Fibroblast of skin of right biceps (primary cell): ENCODE results near the gene TMIGD2.

Source experiments
- DNase-seq: peaks from one replicate; pipeline ENCODE4 v3.0.0-alpha.2; 2013

TMIGD2 gene

DNA sequence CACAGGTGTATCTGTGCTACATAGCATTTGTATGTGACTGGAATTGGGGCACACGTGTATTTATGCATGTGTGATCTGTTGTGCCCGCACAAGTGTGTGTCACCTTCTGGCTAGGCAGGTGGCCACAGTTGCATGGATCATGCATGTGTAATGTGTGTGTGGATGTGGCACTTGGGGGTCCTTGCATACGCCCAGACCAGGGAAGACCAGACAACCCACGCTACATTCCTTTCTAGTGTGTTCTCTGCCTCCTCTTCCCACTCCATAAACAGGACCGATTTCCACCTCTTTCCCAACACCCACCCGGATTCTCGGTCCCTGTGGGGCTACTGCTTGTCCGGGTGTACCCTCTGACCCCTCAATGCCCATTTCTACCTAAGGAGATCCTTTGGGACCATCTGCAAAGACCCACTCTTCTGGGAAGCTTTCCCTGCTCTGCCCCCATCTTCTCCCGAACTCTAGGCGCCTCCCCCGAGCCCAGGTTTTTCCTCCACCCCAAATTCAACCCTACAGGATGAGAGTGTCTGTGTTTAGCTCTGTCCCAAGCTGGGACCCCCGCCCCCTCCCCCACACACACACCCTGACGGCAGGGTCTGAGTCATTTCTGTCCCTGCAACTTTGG lies 24.1 kb upstream of the TMIGD2 start:
- DNase-seq, result no peak

GRCh38 chr19:4324228-4324627 lies 22.0 kb upstream of the TMIGD2 start:
- DNase-seq, result no peak

- no peak for DNase-seq
Measured at GRCh38 chr19:4323692-4324091, 21.5 kb upstream of the TMIGD2 start.

GRCh38 chr19:4322942-4323665 lies 20.9 kb upstream of the TMIGD2 start:
- DNase-seq, result no peak

- DNase-seq, result no peak
Measured at GRCh38 chr19:4320419-4320818, 18.2 kb upstream of the TMIGD2 start.

- DNase-seq, result no peak
Measured at GRCh38 chr19:4319067-4319718, 17.0 kb upstream of the TMIGD2 start.

- DNase-seq, result no peak
Measured at GRCh38 chr19:4318460-4318859, 16.3 kb upstream of the TMIGD2 start.

- DNase-seq, result no peak
Measured at GRCh38 chr19:4316956-4317355, 14.8 kb upstream of the TMIGD2 start.

GRCh38 chr19:4313847-4314490 lies 11.8 kb upstream of the TMIGD2 start:
- DNase-seq, result no peak

GRCh38 chr19:4310247-4311121 lies 8.3 kb upstream of the TMIGD2 start:
- no peak for DNase-seq

- DNase-seq, result no peak
Measured at GRCh38 chr19:4305659-4306058, 3.5 kb upstream of the TMIGD2 start.

- no peak for DNase-seq
Measured at GRCh38 chr19:4305257-4305612, 3.0 kb upstream of the TMIGD2 start.

- DNase-seq, result peak; percentile 67
Measured at GRCh38 chr19:4304538-4305256, 2.5 kb upstream of the TMIGD2 start, which contains the start of gene FSD1. Gene FSD1, plus strand, starts transcription at chr19:4304598. Its CDS starts 149 bp downstream, at chr19:4304747.

DNA sequence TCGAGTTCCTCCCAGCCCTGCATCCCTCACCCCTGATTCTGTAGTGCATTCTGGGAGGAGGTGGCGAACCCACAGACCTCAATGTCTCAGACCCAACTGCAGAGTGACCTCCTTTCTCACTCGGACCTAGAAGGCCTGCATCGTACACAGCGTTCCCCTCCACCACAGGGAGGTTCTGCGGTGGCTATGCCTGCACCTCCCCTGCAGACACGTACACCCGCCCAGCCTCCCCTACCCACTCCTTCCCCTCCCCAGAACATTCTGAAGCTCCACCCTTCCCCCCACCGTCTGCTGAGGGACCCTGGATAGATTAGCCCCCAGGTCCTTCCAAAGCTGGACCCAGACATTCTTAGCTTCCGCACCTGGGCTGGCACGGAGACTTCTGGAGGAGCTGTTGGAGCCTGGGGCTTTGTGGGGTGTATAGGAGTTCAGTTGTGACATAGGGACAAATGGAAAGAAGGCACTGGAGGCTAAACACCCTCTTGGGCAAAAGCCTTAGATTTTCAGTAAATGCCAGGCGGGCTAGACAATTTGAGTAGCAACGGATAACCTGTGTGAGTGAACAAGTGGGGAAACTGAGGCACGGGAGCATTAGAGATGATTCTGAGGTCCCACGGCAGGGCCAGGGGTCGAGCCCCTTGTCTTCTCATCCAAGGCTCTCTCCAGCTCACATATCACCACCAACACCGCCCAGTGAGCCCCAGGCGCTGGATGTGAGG lies 1.8 kb upstream of the TMIGD2 start:
- DNase-seq, result no peak

- DNase-seq, result no peak
Measured at GRCh38 chr19:4301590-4302242, 473 bp downstream of the TMIGD2 start.

GRCh38 chr19:4300589-4300988 lies 1.6 kb downstream of the TMIGD2 start:
- no peak for DNase-seq

DNA sequence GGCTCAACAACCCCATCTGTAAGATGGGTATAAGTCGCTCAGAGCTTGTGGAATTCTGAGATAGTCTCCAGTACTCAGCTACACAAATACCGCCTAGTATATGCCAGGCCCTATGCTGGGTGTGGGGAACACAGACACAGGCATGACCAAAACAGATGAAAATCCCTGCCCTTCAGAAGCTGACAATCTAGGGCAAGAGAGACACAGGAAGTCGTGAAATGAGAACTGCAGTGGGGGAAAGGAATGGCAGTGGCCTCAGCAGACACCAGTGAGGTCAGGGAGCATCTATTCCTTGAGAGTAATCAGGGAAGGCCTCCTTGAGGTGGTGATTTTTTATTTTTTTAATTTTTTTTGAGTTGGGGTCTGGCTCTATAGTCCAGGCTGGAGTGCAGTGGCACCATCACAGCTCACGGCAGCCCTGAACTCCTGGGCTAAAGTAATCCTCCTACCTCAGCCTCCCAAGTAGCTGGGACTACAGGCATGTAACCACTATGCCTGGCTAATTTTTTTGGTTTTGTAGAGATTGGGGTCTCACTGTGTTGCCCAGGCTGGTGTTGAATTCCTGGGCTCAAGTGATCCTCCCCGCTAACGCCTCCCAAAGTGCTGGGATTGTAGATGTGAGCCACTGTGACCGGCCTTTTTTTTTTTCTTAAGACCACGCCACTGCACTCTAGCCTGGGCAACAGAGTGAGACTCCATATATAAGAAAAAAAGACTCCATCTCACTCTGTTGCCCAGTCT lies 3.2 kb downstream of the TMIGD2 start:
- DNase-seq, result no peak

- no peak for DNase-seq
Measured at GRCh38 chr19:4297901-4298809, 4.0 kb downstream of the TMIGD2 start.
